Liver (tissue), 2 donors: Measurements from ENCODE around the gene CHRDL1.

Experiments used
- CTCF ChIP-seq: fragments of 150-350 bp; IDR thresholded peaks from 2 replicates; pipeline ENCODE4 v1.5.1; 2017; ENCODE audit warnings: improper control_type of control experiment, low read depth, low read length; ENCODE audit not compliant: missing input control
- MAX ChIP-seq: IDR thresholded peaks from 2 replicates; pipeline ENCODE4 v1.6.1; 2016; ENCODE audit warnings: antibody characterized with exemption
- TF ChIP-seq, protein P1 (sequence below): IDR thresholded peaks from 2 replicates; pipeline ENCODE4 v1.6.1; 2016; ENCODE audit warnings: antibody characterized with exemption
- donor health status: healthy.

DNA sequence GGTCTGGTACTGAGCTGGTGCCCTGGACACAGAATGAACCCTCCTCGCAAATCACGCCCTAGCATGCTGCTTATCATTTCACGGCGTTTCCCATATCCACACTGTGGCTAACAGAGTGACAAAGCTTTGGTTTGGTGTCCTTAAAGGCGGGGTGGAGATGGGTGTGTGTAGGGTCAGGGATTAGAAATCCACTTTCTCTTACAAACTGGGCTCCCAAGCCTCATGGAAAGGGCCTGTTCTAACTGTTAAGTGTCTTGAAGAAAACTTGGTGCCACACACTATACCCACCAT, 735 bp upstream of the CHRDL1 start:
- no peak for TF ChIP-seq CTCF
- TF ChIP-seq, protein P1, sequence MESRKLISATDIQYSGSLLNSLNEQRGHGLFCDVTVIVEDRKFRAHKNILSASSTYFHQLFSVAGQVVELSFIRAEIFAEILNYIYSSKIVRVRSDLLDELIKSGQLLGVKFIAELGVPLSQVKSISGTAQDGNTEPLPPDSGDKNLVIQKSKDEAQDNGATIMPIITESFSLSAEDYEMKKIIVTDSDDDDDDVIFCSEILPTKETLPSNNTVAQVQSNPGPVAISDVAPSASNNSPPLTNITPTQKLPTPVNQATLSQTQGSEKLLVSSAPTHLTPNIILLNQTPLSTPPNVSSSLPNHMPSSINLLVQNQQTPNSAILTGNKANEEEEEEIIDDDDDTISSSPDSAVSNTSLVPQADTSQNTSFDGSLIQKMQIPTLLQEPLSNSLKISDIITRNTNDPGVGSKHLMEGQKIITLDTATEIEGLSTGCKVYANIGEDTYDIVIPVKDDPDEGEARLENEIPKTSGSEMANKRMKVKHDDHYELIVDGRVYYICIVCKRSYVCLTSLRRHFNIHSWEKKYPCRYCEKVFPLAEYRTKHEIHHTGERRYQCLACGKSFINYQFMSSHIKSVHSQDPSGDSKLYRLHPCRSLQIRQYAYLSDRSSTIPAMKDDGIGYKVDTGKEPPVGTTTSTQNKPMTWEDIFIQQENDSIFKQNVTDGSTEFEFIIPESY: no peak
- no peak for TF ChIP-seq MAX
